Endothelial cell of umbilical vein (primary cell): Measurements from ENCODE around the gene TRIP10.

ENCODE experiments used
- EZH2 ChIP-seq: IDR thresholded peaks from 2 replicates; pipeline ENCODE4 v1.6.1; 2012; ENCODE audit warnings: borderline replicate concordance, low read depth, mild to moderate bottlenecking, moderate library complexity, low read length, inconsistent platforms; ENCODE audit not compliant: severe bottlenecking
- GATA2 ChIP-seq: IDR thresholded peaks from 2 replicates; pipeline ENCODE4 v1.7.0; 2011; ENCODE audit warnings: low read depth, mild to moderate bottlenecking, moderate library complexity, mixed read lengths, low read length; ENCODE audit not compliant: insufficient read length, insufficient read depth
- JUN ChIP-seq: IDR thresholded peaks from 2 replicates; pipeline ENCODE4 v1.6.1; 2011; ENCODE audit warnings: borderline replicate concordance, low read depth; ENCODE audit not compliant: insufficient read length, insufficient read depth
- MYC ChIP-seq: IDR thresholded peaks from one replicate; pipeline ENCODE4 v1.6.1; 2011; ENCODE audit warnings: mild to moderate bottlenecking, low read depth, low read length
- POLR2A ChIP-seq: IDR thresholded peaks from 2 replicates; pipeline ENCODE4 v1.6.1; 2012; ENCODE audit warnings: low read depth, mild to moderate bottlenecking, control low read depth, low read length
- POLR2AphosphoS5 ChIP-seq: IDR thresholded peaks from 2 replicates; pipeline ENCODE4 v1.6.1; 2012; ENCODE audit warnings: low read depth, mild to moderate bottlenecking, control low read depth, low read length, moderate library complexity; ENCODE audit not compliant: insufficient read depth
- TF ChIP-seq, protein P1 (sequence below), 2 donors: IDR thresholded peaks; 1 replicate in 1 of 2; 2 replicates in 1 of 2; pipeline ENCODE4 v1.5.1; 2011; ENCODE audit warnings: low read length in 2 of 2, mild to moderate bottlenecking in 2 of 2, moderate library complexity in 2 of 2, control low read depth in 1 of 2, inconsistent platforms in 1 of 2, low read depth in 1 of 2; ENCODE audit not compliant: insufficient read depth in 1 of 2; ENCODE audit errors: extremely low read depth in 1 of 2
- TF ChIP-seq, protein P2 (sequence below): IDR thresholded peaks from 2 replicates; pipeline ENCODE4 v1.6.1; 2011; ENCODE audit not compliant: insufficient read depth, insufficient read length

DNA sequence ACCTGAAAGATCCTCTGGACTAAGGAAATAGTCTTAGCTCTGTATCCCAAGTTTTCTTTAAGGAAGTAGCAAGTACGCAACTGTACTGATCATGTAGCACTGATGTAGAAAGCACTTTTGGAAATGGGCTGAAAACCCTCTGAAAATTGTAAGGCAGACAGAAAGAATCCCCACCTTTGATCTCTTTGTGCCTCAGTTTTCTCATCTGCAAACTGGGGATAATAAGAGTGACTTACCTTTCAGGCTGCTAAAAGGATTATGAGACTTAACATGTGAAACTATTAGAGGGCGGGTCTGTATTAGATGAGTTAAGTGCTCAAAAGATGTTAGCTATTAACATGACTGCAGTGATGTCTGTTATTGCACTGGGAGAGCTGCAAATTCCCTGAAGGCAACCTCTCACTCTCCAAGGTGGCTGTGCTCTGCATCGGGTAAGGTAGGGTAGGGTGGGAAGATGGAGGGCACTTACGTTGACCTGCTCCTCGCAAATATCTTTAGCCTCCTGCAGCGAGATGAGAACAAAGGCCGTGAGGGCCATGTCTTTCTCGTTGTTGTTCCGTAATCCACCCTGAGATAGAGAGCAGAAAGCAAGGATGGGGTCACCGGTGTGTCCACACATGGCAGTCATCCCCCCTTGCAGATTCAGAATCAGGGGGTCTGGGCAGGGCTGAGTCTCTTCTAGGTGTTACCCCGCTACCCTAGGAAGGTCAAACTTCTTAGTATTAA is 49.2 kb upstream of the TRIP10 start:
- TF ChIP-seq, protein P1, sequence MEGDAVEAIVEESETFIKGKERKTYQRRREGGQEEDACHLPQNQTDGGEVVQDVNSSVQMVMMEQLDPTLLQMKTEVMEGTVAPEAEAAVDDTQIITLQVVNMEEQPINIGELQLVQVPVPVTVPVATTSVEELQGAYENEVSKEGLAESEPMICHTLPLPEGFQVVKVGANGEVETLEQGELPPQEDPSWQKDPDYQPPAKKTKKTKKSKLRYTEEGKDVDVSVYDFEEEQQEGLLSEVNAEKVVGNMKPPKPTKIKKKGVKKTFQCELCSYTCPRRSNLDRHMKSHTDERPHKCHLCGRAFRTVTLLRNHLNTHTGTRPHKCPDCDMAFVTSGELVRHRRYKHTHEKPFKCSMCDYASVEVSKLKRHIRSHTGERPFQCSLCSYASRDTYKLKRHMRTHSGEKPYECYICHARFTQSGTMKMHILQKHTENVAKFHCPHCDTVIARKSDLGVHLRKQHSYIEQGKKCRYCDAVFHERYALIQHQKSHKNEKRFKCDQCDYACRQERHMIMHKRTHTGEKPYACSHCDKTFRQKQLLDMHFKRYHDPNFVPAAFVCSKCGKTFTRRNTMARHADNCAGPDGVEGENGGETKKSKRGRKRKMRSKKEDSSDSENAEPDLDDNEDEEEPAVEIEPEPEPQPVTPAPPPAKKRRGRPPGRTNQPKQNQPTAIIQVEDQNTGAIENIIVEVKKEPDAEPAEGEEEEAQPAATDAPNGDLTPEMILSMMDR (IDR thresholded peaks at IDR 0.05; ENCODE audit: extremely low read depth in 1 of 2, insufficient read depth in 1 of 2, low read depth in 1 of 2, low read length in 2 of 2): no peak
- TF ChIP-seq EZH2 (no peak), POLR2AphosphoS5 (no peak), POLR2A (no peak), GATA2 (no peak), JUN (no peak), MYC (no peak)
- TF ChIP-seq, protein P2, sequence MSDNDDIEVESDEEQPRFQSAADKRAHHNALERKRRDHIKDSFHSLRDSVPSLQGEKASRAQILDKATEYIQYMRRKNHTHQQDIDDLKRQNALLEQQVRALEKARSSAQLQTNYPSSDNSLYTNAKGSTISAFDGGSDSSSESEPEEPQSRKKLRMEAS: no peak
